Measurements from ENCODE around the gene IFITM5.
"Not testable (repeated sequence)": the region's sequence is repeated elsewhere in the genome, so short reads cannot be mapped to it uniquely, and the experiment has no call there.

Gene IFITM5

DNA sequence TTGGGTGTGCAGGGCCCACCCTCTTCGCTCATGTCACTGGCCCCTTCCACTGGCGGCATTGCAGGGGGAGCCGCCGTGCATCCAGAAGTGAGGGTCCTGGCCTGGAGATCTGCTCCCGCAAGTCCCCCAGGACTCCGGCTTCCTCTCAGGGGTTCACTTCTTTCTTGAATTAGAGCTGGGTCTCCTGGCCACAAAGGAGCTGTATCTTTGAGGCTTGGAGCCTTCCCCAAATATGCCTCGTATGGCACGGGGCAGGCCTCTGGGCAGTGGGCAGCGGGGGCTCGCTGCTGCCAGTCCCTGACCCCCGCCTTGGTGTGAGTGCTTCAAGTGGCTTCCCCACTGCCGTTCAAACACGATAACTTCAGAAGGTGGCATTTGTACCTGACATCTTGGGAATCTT lies 28.7 kb upstream of the IFITM5 start:
- no peak for DNase-seq (ENCODE audit: low spot score)

DNA sequence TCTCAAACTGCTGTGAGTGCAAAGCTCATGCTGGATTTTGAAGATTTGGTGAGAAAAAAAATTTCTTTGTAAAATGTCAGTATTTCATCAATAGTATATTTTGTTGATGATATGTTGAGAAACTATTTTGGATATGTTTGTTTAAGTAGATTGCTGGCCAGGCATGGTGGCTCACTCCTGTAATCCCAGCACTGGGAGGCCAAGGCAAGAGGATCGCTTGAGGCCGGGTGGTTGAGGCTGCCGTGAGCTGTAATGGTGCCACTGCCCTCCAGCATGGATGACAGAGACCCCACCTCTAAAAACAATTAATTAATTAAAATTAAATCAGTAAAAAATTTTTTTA lies 28.2 kb upstream of the IFITM5 start:
- DNase-seq (ENCODE audit: low spot score) = no peak

DNA sequence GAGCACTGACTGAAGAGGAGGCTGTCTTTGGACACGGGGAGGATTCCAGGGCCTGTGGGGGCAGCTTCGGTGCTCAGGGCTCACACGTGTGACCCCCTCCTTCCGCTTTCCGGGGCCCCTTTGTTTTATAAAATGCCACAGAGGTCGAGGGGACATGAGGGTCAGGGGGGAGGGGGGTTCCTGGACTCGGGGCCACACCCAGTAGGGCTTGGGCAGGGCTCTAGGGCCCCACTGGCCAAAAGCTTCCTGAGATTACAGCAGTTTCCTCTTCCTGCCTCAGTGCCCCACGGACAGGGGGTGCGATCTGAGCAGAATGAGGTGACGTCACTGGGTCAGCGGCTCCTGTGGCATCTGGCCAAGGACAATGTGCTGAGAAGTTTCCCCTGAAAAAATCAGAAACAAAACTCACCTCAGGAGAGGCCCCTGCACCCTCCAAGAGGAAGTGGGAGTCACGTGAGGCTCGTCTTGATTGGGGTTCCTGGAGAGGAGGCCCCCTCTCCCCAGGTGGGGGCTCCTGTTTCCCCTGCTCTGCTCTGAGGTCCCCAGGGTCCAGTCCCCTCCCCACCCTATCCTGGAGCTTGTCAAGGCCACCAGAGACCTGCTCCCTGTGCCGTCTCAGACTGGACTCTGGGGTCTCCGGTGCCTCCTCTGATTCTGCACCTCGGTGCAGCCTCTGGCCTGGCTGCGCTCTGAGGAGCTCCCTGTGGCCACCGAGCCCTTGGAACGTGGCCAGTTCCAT lies 27.7 kb upstream of the IFITM5 start:
- no peak for DNase-seq (ENCODE audit: low spot score)

DNA sequence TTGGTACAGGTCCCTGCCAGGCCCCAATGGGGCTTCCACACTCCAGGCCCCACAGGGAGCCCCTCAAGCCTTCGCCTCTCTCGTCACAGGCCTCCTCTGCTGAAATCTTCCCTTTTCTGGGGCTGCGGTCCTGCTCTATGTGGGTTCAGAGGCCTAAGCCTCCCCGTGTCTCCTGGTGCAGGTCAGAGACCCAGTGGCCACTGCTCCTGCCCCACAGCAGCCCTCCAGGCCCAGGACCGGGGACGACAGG lies 27.2 kb upstream of the IFITM5 start:
- DNase-seq (ENCODE audit: low spot score) = no peak

DNA sequence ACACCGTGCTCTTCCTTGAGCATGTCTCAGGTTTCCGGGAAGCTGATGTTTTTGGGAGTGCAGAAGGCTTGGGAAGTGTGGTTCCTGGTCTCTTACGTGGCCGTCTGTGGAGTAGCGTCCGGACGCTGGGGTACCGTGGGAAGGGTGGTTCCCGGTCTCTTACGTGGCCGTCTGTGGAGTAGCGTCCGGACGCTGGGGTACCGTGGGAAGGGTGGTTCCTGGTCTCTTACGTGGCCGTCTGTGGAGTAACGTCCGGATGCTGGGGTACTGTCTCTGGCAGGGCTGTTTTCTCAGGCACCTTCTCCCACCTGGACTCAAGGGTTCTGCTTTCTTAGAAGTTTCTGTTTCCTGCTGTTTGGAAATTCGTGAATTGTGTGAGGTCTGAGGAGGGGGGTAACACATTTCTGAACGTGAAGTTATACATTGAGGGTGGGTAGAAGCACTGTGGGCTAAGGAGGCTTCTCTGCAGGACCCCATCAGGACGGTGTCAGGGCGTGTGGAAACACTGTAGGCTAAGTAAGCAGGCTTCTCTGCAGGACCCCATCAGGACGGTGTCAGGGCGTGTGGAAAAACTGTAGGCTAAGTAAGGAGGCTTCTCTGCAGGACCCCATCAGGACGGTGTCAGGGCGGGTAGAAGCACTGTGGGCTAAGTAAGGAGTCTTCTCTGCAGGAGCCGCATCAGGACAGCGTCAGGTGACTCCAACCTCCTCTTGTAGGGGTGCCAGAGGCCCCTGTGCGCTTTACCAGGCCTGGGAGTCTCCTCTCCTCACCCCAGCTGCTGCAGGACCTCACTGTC lies 26.7 kb upstream of the IFITM5 start:
- DNase-seq (ENCODE audit: low spot score) = no peak

DNA sequence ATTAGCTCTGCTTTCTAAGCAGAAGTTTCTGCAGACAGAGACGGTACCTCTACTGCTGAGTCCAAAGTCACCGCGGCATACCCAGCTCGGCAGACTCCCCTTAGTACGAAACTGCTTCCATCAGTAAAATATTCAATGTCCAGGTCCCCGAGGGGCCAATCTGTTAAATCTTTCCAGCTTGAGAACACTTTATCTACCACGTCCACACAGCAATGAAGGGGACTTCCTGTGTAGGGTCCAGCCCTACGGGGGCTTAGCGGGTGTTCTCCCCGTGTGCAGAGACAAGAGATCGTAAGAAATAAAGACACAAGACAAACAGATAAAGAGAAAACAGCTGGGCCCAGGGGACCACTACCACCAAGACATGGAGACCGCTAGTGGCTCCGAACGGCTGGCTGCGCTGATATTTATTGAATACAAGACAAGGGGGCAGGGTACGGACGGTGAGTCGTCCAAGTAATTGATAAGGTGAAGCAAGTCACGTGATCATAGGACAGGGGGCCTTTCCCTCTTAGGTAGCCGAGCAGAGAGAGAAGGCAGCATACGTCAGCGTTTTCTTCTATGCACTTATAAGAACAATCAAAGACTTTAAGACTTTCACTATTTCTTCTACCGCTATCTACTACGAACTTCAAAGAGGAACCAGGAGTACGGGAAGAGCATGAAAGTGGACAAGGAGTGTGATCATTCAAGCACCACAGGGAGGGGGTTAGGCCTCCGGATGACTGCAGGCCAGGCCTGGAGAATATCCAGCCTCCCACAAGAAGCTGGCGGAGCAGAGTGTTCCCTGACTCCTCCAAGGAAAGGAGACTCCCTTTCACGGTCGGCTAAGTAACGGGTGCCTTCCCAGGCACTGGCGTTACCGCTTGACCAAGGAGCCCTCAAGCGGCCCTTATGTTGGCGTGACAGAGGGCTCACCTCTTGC lies 25.5 kb upstream of the IFITM5 start:
- DNase-seq (ENCODE audit: low spot score) = not testable (repeated sequence)

DNA sequence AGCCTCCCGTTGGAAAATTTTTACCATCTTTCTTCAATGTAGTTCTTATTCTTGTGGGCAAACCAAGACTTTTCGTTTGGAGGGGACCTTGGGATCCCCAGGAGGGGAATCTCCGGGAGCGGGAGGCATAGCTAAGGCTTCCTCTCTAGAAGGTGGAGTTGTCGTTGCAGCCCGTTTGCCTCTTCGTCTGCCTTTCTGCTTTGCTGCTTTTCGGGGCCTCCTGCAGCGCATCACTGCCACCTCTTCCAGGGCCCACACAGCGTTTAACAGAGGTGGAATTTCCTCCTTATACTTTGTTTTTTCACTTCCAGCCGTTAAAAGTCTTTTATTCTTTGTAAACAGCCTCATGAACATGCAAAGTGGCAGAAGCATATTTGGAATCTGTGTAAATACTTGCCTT lies 24.8 kb upstream of the IFITM5 start:
- no peak for DNase-seq (ENCODE audit: low spot score)

DNA sequence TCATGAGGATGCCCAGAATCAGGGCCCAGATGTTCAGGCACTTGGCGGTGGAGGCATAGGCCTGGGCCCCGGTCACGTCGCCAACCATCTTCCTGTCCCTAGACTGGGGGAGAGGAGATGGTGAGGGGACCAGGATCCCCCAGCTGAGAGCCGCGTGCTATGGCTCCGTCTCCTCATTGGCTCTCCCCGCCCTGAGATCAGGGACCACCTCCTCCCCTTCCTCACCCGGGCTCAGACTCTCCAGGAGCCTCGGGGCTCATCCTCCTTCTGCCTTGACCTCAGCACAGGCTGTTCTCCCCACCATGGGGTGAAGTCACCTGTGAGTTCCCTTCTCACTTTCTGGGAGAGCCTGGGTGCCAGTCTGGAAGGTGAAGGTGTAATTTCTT lies 20.6 kb upstream of the IFITM5 start:
- not testable (repeated sequence) for DNase-seq (ENCODE audit: low spot score)

DNA sequence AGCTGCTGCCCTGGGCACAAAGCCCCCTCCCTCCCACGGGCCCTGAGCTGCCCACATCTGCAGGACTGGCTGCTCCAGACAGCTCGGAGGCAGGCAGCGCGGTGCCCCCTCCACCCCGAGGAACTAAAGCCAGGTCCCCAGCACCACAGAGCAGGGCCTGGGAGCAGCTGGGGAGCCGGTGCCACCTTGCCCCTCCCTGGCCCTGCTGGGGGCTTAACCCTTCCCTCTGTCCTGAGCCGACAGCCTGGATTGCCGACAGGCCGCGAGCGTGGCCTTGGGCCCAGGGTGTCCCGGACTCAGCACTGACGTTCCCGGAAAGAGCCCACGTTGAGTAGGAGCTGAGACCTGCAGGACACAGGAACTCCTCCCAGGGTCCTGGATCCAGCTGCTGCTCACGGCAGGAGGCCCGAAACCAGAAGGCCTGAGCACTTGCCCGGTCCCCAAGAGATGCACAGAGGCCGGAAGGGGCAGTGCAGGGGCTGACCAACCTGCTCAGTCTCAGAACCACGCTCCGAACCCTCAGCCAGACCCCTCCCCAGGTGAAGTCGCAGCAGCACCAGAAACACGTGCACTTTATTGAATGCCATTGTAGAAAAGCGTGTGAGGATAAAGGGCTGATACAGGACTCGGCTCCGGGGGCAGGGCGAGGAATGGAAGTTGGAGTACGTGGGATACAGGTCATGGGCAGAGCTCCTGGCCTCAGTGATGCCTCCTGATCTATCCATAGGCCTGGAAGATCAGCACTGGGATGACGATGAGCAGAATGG lies 20.0 kb upstream of the IFITM5 start:
- not testable (repeated sequence) for DNase-seq (ENCODE audit: low spot score)

DNA sequence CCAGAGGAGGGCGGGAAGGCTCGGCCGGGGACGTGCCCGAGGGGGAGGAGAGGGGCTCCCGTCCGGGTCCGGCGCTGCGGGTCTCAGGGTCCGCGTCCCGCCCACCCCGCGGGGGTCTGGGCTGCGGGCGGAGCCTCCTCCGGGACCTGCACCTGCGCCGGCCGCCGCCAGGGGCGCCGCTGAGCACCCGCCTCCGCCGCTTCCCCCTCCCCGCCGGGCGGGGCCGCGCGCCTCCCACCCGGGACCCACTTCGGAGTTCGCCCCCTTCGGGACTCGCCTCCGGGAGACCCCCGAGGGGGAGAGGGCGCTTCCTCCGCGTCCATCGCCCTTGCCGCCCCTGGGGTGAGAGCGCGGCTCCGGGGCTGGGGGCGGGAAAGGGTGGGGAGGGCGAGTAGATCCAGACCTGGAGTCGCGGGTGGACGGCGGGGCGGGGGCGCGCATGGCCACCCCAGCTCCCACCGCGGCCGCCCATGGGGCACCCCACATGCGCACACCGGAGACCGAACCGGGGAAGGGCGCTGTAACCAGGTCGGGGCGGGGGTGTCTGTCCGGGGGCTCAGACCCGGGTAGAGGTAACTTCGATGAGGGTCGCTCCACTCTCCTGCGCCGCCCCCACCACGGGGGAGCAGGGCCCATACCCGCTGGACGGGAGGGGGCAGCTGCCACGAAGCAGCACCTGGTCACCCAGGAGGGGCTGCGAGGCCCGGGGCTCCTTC lies 19.2 kb upstream of the IFITM5 start:
- DNase-seq (ENCODE audit: low spot score) = not testable (repeated sequence)

DNA sequence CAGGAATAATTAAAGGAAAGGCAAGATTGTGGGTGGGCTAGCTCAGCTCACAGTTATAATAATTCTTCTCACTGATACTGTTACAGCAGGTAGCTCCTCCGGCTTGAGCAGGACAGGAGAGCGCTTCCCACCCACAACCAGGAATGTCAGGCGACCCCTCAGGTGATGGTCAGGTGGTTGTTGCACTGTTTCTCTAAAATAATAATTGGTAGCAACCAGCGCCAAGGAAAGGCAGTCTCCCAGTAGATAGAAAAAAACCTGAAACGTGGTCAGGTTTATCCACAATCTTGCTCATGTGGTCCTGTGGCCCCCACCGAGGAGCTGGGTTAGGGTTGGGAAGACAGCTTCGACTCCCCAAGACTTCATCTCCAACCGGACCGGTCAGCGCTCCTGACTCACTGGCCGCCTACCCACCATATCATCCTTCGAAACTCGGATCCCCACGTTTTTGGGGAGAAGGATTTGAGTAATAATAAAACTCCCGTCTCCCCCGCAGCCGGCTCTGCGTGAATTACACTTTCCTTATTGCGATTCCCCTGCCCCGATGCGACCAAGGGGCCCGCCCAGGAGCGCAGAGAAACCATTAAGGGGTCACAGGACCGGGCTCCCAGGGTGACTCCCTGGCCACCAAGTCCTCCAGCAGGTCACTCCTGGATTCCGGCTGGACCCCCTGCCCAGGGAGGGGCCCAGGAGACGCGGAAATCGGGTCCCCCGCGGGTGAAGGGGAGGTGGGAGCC lies 18.5 kb upstream of the IFITM5 start:
- not testable (repeated sequence) for DNase-seq (ENCODE audit: low spot score)

DNA sequence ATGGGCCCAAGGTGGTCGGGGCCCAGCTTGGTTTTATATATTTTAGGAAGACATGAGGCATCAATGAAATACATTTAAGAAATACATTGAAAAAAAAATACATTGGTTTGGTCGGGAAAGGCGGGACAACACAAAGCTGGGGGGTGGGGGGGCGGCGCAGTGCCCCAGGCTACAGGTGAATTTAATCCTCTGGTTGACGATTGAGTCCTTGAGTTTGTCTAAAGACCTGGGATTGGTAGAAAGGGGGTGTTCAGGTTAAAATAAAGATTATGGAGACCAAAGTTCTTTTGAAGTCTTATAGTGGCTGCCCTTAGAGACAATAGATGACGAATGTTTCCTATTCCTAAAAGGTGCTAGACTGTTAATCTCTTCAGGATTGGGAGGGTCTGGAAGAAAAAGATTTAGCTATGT lies 17.6 kb upstream of the IFITM5 start:
- DNase-seq (ENCODE audit: low spot score) = no peak

DNA sequence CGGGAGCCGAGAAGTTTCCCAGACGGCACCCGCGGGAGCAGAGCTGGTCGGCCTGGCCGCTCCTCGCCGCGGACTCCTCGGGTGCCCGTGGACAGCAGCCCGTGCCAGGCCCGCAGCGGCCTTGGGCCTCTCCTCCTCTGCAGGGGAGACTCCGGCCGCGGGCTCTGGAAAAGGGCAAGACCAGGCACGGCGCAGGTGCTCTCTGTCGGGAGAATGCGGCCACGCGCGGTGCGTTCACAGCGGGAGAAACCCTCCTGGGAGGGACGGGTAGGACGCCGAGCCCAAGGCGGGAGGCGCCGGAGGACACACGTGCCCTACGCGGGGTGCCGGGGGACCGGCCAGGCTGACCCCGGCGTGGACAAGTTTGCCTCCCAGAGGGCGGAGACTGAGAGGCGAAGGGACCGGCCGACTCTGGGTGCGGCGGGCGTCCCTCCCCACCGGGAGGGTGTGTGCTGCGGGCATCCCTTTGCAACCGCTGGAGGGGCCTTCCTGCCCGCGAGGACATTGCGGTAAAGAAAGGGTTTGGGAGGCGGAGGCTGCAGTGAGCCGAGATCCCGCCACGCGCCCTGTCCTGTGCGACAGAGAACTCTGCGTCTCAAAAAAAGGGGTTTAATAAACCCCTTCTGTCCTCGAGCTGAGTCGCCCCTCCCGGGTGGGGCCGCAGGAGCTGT lies 16.8 kb upstream of the IFITM5 start:
- DNase-seq (ENCODE audit: low spot score) = no peak

DNA sequence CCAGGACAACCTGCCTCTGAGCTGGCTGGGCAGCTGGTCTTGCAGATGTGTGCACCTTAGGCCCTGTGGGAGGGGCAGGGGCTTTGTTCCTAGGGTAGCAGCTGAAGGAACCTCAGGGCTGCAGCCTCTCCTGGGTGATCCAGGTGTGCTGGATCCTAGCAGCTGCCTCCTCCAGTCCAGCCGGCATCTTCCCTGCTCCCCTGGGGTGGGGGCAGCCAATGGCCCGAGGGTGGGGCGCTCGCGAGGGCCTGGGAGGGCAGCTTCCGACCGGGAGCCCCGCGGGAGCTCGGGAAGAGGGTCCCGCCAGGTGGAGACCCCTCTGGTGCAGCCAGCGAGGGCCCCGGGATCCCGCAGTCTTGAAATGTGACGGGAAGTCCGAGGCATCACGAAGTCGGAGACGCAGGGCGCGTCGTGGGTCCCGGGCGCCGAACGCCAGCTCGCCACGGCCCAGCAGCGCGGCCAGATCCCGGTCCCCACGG lies 16.2 kb upstream of the IFITM5 start:
- DNase-seq (ENCODE audit: low spot score) = no peak

DNA sequence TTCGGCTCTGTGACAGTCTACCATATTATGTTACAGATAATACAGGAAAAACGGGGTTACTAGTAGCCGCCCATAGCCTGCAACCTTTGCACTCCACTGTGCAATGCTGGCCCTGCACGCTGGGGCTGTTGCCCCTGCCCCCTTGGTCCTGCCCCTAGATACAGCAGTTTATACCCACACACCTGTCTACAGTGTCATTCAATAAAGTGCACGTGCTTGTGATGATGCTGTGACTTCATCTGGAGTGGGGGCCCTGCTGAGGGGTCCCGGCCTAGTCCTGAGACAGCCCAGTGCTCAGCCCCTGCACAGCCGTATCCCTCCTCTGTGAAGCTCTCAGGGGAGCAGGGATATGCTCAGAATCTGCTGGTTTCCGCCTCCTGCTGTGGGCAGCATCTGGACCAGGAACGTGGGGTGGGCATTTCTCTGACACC lies 15.7 kb upstream of the IFITM5 start:
- no peak for DNase-seq (ENCODE audit: low spot score)

DNA sequence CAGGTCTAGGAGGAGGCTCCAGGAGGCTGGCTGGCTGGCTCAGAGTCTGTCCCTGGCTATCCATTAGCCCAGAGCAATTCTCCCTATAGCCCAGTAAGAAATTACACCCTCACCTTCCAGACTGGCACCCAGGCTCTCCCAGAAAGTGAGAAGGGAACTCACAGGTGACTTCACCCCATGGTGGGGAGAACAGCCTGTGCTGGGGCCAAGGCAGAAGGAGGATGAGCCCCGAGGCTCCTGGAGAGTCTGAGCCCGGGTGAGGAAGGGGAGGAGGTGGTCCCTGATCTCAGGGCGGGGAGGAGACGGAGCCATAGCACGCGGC lies 15.2 kb upstream of the IFITM5 start:
- DNase-seq (ENCODE audit: low spot score) = not testable (repeated sequence)

DNA sequence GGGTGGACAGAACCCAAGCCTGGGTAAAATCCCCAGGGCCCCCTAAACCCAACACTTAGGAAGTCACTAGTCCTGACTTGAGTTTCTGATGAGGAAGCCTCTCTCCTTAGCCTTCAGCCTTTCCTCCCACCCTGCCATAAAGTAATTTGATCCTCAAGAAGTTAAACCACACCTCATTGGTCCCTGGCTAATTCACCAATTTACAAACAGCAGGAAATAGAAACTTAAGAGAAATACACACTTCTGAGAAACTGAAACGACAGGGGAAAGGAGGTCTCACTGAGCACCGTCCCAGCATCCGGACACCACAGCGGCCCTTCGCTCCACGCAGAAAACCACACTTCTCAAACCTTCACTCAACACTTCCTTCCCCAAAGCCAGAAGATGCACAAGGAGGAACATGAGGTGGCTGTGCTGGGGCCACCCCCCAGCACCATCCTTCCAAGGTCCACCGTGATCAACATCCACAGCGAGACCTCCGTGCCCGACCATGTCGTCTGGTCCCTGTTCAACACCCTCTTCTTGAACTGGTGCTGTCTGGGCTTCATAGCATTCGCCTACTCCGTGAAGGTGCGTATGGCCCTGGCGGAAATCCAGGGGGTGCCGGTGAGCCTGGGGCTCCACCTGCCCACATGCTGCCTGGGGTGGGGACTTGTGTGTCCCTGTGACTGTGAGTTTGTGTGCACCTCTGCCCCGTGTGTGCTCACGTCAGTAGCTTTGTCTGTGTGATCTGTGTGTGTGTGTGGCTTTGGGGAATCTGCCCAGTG lies 14.6 kb upstream of the IFITM5 start, which contains the start of gene IFITM1:
TSS of gene IFITM1 (plus strand) at position 254 of the 767 bp plus-strand sequence. CDS start at position 385, 131 bp downstream.
- DNase-seq (ENCODE audit: low spot score) = peak; percentile 61

DNA sequence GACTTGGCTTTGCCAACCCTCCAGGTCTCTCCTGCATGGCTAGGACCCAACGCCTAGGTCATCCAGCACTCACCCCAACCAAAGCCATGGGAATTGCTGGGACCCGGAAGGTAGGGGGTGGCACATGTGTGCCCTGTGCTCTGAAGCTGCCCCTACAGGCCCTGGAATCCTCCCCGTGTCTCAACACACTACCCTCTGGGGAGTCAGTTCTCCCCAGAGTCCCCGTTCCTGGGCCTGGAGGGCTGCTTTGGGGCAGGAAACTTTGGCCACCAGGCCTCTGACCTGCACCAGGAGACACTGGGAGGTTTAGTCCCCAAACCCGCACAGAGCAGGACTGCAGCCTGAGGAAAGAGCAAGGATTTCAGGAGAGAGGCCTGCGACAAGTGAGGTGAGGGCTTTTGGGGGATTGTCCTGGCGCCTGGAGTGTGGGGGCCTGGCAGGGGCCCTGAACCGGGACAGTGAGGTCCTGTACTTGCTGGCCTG lies 14.0 kb upstream of the IFITM5 start:
- DNase-seq (ENCODE audit: low spot score) = no peak

Data from HuH-7 (cell line).